RWPE1 (cell line): Measurements from ENCODE around the gene TRAF7.
"Not testable (repeated sequence)": the region's sequence is repeated elsewhere in the genome, so short reads cannot be mapped to it uniquely, and the experiment has no call there.

Experiments
- CTCF ChIA-PET: fragments of 350-600 bp; sonication (Branson Sonifier 250); formaldehyde crosslinking; extraction: SDS; loops from one replicate; lab custom pipeline; 2021; lab: Yijun Ruan, JAX
- POLR2A ChIA-PET: fragments of 400-600 bp; formaldehyde crosslinking; extraction: SDS; loops from one replicate; lab custom pipeline; 2020; ENCODE audit warnings: antibody characterized with exemption; ENCODE audit not compliant: low non-redundant PET; lab: Yijun Ruan, JAX
- DNase-seq: peaks from one replicate; pipeline ENCODE4 v3.0.0; 2012; ENCODE audit warnings: low spot score
- H3K27ac ChIP-seq: fragments of 450-650 bp; 2 replicates; pipeline ENCODE4 v1.5.1; 2017
- TF ChIP-seq, protein P1 (sequence below): fragments of 450-650 bp; conservative IDR thresholded peaks from 2 replicates; pipeline ENCODE4 v1.5.1; 2017; ENCODE audit warnings: low read depth, mild to moderate bottlenecking

Gene TRAF7

DNA sequence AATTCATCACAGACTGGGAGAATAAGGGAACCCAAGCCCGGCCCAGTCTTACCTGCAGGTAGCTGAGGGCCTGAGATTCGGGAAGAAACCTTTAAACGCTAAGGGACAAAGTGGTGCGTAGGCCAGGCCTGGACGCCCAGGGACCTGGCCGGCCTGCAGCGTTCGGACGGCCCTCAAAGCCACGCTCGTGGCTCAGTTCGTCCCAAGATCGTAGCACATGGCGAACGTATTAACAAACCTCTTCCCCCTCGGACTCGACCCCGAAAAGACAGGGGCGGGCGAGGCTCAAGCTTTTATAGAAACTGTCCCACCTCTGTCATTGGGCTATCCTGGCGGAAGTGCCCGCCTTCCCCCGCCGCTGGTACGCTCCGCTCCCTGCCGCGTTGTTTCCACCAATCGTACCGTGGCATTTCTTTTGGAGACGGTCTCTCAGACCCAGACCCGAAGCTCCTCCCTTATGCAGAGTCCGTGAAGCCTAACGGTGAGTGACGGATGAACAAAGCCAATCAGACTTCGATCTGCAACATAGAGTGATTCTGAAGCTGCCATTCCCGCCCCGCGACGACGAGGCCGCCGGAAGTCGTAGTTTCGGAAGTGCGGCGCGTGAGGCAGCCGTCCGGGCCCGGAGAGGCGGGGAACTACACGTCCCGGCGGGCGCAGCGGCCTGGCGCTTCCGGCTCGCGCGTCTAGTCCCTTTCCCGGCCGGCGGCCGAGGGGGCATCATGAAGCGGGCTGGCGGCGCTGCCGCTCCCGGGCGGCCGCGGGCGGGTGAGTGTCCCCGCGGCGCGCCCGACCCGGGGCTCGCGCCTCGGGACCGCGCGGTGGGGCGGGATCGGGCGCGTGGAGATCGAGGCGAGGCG, at the start of gene TRAF7:
Gene TRAF7, plus strand, starts transcription at position 692 of the 860 bp plus-strand sequence. CDS start 8,139 bp downstream, outside the sequence.
- peak; percentile 97 for DNase-seq
- TF ChIP-seq, protein P1, sequence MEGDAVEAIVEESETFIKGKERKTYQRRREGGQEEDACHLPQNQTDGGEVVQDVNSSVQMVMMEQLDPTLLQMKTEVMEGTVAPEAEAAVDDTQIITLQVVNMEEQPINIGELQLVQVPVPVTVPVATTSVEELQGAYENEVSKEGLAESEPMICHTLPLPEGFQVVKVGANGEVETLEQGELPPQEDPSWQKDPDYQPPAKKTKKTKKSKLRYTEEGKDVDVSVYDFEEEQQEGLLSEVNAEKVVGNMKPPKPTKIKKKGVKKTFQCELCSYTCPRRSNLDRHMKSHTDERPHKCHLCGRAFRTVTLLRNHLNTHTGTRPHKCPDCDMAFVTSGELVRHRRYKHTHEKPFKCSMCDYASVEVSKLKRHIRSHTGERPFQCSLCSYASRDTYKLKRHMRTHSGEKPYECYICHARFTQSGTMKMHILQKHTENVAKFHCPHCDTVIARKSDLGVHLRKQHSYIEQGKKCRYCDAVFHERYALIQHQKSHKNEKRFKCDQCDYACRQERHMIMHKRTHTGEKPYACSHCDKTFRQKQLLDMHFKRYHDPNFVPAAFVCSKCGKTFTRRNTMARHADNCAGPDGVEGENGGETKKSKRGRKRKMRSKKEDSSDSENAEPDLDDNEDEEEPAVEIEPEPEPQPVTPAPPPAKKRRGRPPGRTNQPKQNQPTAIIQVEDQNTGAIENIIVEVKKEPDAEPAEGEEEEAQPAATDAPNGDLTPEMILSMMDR, result no peak
- CTCF ChIA-PET, result interaction anchor here (0.5 to 0.7 kb wide), 2 partner anchors 34 to 164 kb away, joined by 3 to 4 read pairs; no protein-coding TSS in a partner anchor
- POLR2A ChIA-PET, result interaction anchor here (0.6 to 1.5 kb wide), 8 partner anchors 8 to 242 kb away, joined by 3 to 14 read pairs (median 3); partner anchors contain the start of gene ECI1
- peak within 1 kb of the TSS; percentile 100 for H3K27ac ChIP-seq

DNA sequence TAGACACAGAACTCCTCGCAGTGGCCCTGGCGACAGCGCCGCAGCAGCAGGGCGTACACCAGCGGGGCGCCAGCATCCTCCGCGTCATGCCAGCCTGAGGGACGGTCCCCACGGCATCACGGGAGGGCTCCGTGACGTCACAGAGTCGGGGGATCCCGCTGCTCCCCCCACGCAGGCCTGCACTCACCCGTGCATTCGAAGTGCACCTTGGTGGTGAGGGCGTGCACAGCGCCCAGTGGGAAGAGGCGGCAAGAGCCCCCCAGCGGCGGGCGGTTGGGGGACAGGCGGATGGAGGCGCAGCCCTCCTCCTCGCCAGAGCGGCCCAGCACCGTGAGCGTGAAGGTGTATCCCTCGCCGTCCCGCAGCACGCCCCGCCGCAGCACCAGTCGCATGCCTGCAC, 49.4 kb upstream of the TRAF7 start:
- POLR2A ChIA-PET, H3K27ac ChIP-seq, DNase-seq, CTCF ChIA-PET: not testable (repeated sequence)

DNA sequence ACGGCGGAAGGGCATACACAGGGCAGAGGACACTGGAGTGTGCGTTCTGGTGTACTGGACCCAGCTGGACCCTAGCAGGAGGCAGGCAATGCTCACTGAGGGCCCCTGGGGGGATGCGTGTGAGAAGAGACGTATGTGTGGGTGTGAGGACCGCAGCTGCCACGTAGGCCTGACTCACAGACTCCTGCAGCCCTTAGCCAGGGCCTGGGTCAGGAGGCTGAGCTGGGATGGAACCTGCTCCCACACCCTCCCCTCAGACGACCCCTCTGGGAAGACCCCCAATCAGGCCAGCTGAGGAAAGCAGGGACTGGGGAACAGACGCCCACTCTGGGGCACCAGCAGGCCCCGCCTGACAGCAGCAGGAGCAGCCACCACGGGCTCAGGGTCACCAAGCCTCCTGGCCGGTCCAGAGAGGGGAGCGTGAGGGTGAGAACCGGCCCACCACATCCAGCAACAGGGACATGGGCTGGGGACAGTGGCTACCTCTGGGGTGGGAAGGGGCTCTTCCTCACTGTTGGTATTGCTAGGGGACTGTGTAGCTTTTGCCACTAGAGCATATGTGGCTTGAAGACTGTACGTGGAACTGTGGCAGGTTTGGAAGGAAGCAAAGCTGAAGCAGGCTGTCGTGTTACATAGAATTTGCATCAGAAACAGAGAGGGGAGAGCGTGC, 48.3 kb upstream of the TRAF7 start:
- CTCF ChIA-PET, POLR2A ChIA-PET: not testable (repeated sequence)
- H3K27ac ChIP-seq, result peak overlapping the region; percentile 44
- DNase-seq, result peak; percentile 48

DNA sequence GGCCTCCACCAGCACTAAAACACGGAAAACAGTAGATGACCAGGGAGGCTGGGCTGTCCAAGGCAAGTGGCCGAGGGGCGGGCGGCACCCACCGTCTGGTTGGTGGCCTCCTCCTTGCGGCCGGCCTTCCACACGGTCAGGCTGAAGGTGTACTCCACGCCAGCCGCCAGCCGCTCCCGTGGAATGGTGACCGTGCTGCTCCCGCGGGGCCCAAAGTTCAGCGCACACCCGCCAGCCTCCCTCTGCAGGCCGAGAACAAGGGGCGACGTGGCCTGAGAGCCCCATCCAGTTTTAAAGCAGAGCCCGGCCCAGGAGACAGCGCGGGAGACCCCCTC, 47.8 kb upstream of the TRAF7 start:
- H3K27ac ChIP-seq, result peak overlapping the region; percentile 44; the same call in 1 of the 2 replicates
- POLR2A ChIA-PET, CTCF ChIA-PET, DNase-seq: not testable (repeated sequence)

DNA sequence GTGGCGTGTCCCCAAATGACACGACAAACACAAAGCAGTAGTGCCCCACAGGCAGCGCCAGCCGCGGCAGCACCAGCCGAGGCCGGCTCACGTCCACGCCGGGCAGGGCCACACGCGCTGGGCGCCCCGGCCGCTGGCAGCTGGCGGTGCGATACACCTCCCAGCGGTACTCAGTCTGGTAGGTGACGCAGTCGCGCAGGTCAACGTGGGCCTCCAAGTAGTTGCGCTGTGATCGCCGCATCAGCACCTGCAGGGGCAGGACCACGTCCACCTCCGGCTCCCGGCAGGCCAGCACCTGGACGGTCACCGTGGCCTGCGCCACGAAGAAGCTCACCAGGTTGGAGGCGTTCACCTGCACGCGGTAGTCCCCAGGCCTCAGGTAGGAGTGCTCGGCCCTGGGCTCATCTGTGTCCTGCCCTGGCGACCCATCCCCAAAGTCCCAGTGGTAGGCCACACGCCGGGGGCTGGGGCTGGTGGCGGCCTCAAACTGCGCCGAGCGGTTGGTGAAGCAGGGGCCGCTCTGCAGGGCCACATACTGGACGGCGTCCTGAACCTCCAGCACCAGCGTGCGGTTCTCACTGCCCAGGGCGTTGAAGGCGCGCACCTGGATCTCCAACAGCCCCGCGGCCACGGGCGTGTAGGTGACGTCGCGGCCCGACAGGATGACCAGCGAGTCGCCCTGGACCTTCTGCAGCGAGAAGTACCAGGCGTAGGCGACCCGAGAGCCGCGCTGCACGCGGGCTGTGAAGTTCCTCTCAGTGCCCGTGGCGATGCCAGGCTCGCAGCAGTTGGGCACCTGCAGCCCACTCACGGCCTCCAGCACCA, 46.9 kb upstream of the TRAF7 start:
- POLR2A ChIA-PET, DNase-seq, CTCF ChIA-PET, H3K27ac ChIP-seq: not testable (repeated sequence)

DNA sequence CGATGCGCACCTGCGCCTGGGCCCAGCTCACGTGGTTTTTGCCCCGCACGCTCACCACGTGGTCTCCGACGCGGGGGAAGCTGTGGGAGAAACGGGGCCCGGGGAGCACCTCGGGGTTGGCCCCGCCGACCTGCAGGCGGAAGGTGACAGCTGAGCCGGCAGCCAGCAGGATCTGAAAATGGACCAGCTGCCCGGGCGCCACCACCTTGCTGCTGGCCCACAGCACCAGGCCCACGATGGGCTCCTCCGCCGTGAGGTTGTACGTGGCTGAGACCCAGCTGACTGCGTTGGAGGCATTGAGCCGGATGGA, 46.4 kb upstream of the TRAF7 start:
- H3K27ac ChIP-seq, POLR2A ChIA-PET, CTCF ChIA-PET, DNase-seq: not testable (repeated sequence)

DNA sequence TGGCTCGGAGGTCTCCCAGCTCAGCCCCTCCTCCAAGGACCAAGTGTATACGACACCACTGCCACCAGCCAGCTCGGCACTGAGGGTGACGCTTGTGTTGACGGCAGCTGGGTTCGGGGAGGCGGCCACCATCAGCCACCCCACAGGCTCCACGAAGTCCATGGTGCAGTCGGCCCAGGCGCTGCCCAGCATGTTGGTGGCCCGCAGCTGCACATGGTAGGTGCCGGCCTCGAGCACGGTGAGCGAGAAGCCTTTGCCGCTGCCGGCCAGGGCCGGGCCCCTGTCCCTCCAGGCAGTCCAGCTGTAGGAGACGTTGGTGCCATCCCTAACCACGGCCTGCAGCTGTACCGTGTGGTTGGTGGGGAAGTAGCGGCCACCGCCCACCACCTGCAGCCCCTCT, 45.7 kb upstream of the TRAF7 start:
- DNase-seq, POLR2A ChIA-PET, H3K27ac ChIP-seq, CTCF ChIA-PET: not testable (repeated sequence)

DNA sequence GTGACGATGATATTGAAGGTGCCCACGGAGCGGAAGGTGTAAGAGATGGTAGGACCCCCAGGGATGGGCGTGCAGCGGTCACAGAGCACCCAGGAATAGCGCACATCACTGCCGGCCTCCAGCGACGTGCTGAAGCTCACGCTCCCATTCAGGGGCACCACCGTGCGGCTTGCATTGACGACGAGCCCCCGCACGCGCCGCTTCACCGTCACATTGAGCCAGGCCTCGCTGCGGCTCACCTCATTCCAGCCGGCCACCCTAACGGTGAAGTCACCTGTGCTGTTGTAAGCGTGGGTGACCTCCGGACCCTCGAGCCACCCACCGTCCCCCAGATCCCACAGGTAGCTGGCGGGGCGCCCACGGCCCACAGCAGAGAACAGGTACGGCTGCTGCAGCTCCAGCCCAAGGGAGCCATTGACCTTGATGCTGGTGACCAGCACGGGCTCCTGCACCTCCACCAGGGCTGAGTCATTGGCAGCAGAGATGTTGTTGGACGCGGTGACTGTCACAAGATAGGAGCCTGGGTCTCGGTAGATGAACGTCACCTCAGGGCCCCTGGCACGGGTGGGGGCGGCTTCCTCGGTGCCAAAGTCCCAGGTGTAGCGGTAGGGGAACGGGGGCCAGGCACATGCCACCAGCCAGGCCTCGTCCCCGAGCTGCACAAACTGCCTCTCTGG, 45.1 kb upstream of the TRAF7 start:
- DNase-seq, CTCF ChIA-PET, POLR2A ChIA-PET, H3K27ac ChIP-seq: not testable (repeated sequence)

DNA sequence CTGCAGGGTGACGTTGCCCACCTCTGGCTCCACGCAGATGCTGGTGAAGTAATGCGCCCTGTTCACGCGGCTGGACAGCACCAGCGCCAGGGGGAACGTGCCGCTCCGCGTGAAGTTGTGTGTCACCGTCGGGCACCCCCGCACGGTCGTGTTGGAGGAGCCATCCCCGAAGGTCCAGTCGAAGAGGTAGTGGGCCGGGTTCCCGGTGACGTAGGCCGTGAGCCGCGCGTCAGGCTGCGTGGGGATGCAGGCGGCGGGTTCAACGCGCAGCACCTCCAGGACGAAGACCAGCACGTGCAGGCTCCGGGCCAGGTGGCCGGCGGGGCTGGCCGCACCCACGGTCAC, 44.6 kb upstream of the TRAF7 start:
- DNase-seq, H3K27ac ChIP-seq, CTCF ChIA-PET, POLR2A ChIA-PET: not testable (repeated sequence)

DNA sequence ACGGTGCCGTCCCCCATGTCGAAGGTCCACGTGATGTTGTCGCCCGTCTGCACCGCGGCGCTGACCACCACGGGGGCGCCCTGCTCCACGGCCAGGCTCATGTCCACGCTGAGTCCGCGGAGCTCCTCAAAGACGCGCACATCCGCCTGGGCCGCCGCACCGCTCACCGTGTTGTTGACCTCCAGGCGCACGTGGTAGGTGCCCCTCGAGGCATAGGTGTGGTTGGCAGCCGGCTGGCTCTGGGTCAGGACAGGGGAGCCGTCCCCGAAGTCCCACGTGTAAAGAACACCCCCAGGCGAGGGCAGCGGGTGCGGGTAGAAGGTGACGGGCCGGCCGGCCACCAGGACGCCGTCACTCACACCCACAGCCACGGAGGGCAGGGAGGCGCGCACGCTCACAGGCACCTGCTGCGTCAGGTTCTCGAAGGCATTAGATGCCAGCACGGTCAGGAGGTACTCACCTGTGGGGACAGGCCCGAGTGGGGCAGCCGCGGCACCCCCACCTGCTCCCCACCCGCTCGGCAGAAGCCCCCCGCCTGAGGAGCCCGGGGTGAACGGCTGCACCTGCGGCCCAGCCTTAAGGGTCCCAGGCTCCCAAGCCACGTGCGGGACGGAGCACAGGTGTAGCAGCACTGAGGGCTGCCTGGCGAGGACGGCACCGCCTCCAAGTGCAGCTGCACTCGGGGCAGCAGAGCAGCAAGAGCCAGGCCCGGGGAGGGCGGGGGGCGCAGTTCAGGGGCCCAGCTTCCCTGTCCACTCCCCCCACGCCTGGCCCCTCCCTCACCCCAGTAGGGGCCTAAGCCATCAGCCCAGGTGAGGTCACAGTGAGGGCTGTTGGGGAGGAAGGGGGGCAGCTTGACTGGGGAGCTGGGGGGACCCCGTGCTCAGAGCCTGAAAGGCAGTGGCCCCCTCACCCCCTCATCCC, 43.9 kb upstream of the TRAF7 start:
- H3K27ac ChIP-seq, POLR2A ChIA-PET, DNase-seq: not testable (repeated sequence)
- CTCF ChIA-PET, result interaction anchor here (0.6 kb wide), 1 partner anchor 29 kb away, joined by 3 read pairs; no protein-coding TSS in a partner anchor

DNA sequence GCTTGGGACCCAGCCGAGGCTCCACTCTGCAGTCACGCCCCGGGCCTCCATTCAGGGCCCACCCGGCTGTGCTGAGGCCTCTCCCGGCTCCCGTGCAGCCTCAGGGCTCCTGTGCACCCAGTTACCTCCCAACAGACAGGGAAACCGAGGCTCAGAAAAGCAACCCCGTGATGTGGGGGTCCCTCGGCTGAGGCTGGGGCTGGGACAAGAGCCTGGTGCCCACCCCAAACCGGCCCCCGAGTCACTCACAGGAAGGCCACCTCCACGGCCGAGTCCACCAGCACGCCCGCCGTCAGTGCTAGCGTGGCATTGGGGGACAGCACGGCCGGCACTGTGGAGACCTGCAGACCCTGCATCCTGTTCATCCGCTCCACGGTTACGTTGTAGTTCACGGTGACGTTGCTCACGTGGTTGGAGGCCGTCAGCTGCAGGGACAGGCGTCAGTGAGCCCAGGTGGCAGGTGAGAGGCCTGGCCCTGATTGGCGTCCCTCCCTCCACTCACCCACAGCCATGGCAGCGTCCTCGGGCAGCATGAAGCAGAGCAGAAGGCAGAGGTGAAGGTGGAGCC, 43.0 kb upstream of the TRAF7 start:
- H3K27ac ChIP-seq, CTCF ChIA-PET, POLR2A ChIA-PET, DNase-seq: not testable (repeated sequence)

DNA sequence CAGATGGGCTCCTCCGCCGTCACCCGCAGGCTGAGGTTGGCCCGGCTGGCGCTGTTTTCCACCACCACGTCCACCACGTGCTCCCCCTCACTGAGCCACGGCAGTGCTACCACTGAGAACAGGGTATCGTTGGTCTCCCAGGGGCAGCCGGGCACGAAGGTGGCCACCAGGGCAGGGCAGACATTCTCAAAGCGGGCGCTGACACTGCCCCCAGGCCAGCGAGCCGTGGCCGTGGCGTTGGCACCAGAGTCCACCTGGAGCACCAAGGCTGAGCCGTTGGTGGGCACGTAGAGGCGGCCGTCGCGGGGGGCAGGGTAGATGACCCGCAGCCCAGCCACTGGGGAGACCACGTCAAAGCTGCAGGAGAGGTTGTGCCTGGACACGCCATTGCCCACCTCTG, 41.4 kb upstream of the TRAF7 start:
- H3K27ac ChIP-seq, POLR2A ChIA-PET, DNase-seq, CTCF ChIA-PET: not testable (repeated sequence)

DNA sequence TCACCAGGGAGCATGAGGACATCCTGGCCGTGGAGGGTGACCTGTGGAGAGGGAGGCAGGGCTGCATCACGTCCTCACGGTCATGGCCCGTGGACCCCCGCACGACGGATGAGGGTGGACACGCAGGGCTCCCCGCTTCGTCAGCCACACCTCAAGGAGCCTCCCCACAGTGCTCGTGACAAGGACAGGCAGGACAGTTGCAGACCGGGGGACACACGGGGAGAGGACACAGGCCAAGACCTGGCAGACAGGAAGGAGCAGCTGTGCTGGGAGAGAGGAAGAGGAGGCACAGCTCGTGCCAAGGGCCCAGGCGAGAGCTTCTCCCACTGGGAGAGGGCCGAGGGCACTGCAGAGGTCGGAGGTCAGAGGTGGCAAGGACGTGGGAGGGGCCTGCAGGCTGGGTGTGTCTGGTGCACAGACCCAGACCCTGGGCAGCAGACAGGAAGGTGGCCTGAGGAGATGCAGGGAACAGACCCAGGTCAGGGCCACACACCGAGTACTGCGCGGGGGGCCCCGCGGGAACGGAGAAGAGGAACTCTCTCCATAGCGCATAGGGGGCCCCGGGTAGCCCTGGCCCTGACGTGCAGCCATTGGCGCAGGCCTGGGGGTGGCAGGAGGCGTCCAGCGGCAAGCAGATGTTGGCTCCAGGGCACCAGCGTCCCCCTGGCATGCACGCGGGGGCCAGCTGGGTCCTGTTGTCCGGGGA, 40.5 kb upstream of the TRAF7 start:
- CTCF ChIA-PET, POLR2A ChIA-PET, DNase-seq, H3K27ac ChIP-seq: not testable (repeated sequence)
